ENCODE results near the gene INTS3. TPM values are rescaled to one million over a fixed set of nuclear protein-coding genes. Genes with fewer than 3 reads are reported as not detected.

INTS3 gene
- total and polyA plus RNA-seq, 10 of the 15 experiments (the other 5 are each of a cell fraction or from before 2014, with no cell fraction given): 12.6 to 87.4 (median 30.8) TPM

GRCh38 chr1:153749408-153750005 lies 21.7 kb downstream of the INTS3 start (continued):
- TF ChIP-seq, protein P1, sequence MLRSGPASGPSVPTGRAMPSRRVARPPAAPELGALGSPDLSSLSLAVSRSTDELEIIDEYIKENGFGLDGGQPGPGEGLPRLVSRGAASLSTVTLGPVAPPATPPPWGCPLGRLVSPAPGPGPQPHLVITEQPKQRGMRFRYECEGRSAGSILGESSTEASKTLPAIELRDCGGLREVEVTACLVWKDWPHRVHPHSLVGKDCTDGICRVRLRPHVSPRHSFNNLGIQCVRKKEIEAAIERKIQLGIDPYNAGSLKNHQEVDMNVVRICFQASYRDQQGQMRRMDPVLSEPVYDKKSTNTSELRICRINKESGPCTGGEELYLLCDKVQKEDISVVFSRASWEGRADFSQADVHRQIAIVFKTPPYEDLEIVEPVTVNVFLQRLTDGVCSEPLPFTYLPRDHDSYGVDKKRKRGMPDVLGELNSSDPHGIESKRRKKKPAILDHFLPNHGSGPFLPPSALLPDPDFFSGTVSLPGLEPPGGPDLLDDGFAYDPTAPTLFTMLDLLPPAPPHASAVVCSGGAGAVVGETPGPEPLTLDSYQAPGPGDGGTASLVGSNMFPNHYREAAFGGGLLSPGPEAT (IDR thresholded peaks at IDR 0.05; ENCODE audit: low read depth): no peak
- TF ChIP-seq NR2C2 (IDR thresholded peaks at IDR 0.05; ENCODE audit: borderline replicate concordance, control insufficient read depth, insufficient read length, low read depth) (no peak), MEF2B (IDR thresholded peaks at IDR 0.05; ENCODE audit: partially characterized antibody, poor library complexity, severe bottlenecking) (no peak), MYB (IDR thresholded peaks at IDR 0.05; ENCODE audit: borderline replicate concordance, low read depth, low read length) (no peak), SRF (IDR thresholded peaks at IDR 0.05; ENCODE audit: low read depth in 2 of 2, low read length in 2 of 2) (no peak), CHD4 (IDR thresholded peaks at IDR 0.05) (no peak), ZNF274 (IDR thresholded peaks at IDR 0.05; ENCODE audit: insufficient read depth, insufficient read length) (no peak), ZNF384 (IDR thresholded peaks at IDR 0.05; ENCODE audit: borderline replicate concordance, low read depth, low read length) (0 out of 2 replicates have a peak, but pooled peaks have one; percentile 2), NFYB (IDR thresholded peaks at IDR 0.05; ENCODE audit: insufficient read depth, low read depth, low read length) (no peak), IKZF1 (conservative IDR thresholded peaks at IDR 0.05) (peak; percentile 28; the same call in 1 of the 2 replicates), IKZF2 (IDR thresholded peaks at IDR 0.05) (peak in 1 of 2 experiments; percentile 28; a peak in 1 of 4 replicates), WRNIP1 (IDR thresholded peaks at IDR 0.05; ENCODE audit: borderline replicate concordance, low read depth, low read length) (peak; percentile 94; the same call in 1 of the 2 replicates), BCL11A (IDR thresholded peaks at IDR 0.05; ENCODE audit: low read depth, low read length) (no peak), YBX1 (IDR thresholded peaks at IDR 0.05) (no peak), NR2C1 (IDR thresholded peaks at IDR 0.05) (no peak), FOXM1 (IDR thresholded peaks at IDR 0.05; ENCODE audit: low read depth, low read length) (no peak), BRCA1 (IDR thresholded peaks at IDR 0.05; ENCODE audit: low read depth, low read length) (no peak), IRF5 (IDR thresholded peaks at IDR 0.05; ENCODE audit: borderline replicate concordance) (no peak), NRF1 (conservative IDR thresholded peaks at IDR 0.05; ENCODE audit: low read depth, low read length) (no peak), PAX8 (IDR thresholded peaks at IDR 0.05) (no peak), SUPT20H (IDR thresholded peaks at IDR 0.05; ENCODE audit: borderline replicate concordance, control insufficient read depth, low read depth, low read length) (no peak), NBN (IDR thresholded peaks at IDR 0.05) (peak; percentile 53; the same call in 1 of the 2 replicates), CBX5 (IDR thresholded peaks at IDR 0.05; ENCODE audit: low read depth) (no peak), SP1 (IDR thresholded peaks at IDR 0.05; ENCODE audit: low read depth, low read length) (no peak), POLR2A (IDR thresholded peaks at IDR 0.05; ENCODE audit: low read depth, low read length) (no peak), HDAC6 (IDR thresholded peaks at IDR 0.05; ENCODE audit: unreplicated experiment) (no peak)
- TF ChIP-seq, protein P2, sequence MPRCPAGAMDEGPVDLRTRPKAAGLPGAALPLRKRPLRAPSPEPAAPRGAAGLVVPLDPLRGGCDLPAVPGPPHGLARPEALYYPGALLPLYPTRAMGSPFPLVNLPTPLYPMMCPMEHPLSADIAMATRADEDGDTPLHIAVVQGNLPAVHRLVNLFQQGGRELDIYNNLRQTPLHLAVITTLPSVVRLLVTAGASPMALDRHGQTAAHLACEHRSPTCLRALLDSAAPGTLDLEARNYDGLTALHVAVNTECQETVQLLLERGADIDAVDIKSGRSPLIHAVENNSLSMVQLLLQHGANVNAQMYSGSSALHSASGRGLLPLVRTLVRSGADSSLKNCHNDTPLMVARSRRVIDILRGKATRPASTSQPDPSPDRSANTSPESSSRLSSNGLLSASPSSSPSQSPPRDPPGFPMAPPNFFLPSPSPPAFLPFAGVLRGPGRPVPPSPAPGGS (IDR thresholded peaks at IDR 0.05; ENCODE audit: borderline replicate concordance, insufficient read depth, low read depth, low read length, poor library complexity, severe bottlenecking): no peak
- TF ChIP-seq, protein P3, sequence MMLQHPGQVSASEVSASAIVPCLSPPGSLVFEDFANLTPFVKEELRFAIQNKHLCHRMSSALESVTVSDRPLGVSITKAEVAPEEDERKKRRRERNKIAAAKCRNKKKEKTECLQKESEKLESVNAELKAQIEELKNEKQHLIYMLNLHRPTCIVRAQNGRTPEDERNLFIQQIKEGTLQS (IDR thresholded peaks at IDR 0.05; ENCODE audit: borderline replicate concordance, extremely low read depth, low read depth, low read length): no peak

Measured in GM12878 (cell line).